ENCODE measurements around the gene TUBGCP3.
"Not testable (repeated sequence)": the region's sequence is repeated elsewhere in the genome, so short reads cannot be mapped to it uniquely, and the experiment has no call there.

Gene TUBGCP3

DNA sequence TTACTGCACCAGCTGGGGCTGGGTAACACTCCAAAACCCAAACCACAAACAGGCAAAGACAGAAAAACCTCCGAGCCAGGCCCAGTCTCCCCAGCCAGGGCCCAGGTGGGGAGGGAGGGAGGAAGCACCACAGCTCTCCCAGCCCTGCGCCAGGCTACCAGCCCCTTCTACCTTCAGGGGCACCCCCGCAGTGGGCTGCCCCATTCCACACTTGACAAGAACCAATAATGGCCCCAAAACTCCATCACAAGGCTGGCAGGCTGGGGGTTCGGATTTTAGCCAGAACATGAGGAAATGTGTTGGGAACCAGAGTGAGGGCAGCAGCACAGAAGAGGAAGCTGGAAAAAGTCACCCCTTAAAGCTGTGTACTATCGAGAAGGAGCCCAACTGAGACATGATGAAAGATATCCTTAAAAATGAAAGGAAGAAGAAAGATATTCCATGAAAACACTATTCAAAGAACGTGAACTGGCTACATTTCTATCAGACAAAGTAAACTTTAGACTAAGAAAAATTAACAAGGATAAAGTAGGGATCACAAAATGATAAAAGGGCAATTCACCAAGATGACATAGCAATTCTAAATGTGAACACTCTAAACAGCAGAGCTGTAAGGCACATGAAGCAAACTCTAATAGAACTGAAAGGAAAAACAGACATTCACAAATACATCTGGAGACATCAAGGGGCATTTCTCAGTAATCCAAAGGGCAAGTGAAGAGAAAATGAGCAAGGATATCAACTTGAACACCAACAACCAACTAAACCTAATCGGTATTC, 12.9 kb downstream of the TUBGCP3 start:
- peak; percentile 27 for DNase-seq

DNA sequence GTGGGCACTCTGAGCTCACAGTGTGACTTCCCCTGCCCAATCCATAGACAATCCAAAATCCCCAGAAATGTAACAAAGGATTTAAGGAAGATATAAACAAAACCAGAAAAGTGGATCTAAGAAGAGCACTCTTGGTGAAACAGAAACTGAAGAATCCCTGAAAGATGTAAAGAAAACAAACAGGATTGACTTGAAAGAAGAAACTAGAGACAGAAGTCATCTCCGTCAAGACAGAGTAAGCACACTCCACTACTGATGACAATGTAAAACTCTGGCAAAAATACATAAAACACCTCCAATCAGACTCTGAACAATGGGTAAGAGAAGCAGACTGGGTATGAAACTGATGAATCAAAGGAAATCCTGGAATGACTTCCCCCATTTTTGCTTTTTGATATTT, 13.5 kb downstream of the TUBGCP3 start:
- DNase-seq = no peak

DNA sequence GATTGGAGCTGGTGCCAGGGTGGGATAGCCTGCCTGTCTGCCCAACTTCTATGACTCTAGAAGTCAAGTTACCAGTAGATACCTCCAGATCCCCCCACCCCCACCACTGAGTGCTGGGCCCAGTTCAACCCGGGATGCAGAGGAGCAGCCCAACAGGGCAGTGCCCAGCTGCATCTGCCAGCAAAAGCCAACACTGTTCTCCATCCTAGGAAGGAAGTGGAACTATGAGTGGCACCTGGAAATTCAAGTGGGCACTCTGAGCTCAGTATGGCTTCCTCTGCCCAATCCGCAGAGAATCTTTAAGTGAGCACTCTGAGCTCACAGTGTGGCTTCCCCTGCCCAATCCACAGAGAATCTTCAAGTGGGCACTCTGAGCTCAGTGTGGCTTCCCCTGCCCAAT, 14.2 kb downstream of the TUBGCP3 start:
- DNase-seq = no peak

DNA sequence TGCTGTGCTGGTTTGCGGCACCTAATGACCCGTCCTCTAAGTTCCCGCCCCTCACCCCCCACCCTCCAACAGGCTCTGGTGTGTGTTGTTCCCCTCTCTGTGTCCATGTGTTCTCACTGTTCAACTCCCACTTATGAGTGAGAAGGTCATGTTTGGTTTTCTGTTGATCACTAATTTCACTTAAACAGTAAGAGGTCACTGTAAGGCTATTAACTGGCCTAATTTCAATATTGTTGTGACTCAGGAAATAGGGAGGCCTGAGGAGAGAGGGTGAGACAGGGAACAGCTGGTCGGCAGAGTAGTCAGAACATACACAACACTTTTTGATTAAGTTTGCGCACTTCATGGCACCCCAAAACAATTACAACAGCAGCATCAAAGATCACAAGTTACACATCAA, 15.6 kb downstream of the TUBGCP3 start:
- DNase-seq = no peak

DNA sequence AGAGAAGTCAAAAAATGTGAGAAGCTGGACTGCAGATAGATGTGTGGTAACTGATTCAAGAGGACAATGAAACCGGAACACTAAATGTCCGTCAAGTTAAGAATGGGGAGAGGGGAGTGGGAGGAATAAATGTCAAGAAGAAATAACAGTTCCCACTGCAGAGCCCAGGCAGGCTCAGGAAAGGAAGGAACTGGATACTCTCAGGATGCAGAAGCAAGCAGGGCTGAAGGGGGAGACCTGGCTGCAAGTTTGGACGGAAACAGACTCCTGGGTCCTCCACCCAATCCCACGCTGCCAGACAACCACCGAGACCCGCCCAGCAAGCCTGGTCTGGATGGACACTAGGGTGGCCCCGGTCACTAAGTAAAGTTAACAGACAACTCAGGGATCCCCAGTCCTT, 18.1 kb downstream of the TUBGCP3 start:
- DNase-seq = no peak

DNA sequence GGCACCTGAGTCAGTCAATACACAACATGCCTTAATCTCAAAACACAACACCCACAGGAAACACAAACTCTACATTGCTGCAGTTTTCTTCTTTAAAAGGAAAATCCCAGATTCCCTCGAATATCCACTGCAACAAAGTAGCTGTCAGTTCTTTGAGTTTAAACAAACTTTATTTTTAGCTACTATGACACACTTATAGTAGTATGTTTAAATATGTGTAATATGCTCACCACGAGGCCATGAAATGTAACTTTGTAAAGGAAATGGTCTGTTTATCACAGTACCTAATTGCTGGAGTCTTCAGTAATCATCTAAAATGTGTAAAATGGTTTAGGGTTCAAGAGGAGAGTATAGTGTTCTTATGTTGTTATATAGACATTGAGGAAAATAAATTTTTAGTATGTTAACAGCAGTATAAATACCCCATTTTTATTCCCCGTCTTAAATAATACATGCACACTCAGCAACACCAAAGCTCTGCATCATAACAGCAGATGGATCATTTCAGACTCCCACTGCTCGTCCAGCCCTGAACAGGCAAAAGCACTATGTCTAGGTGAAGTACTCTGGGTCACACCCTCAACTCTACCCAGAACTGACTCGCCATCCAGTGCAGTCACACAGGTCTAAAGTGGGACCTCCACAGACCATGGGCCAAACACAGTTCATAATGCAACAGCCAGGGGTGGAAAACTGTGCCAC, 20.6 kb downstream of the TUBGCP3 start:
- DNase-seq = no peak

DNA sequence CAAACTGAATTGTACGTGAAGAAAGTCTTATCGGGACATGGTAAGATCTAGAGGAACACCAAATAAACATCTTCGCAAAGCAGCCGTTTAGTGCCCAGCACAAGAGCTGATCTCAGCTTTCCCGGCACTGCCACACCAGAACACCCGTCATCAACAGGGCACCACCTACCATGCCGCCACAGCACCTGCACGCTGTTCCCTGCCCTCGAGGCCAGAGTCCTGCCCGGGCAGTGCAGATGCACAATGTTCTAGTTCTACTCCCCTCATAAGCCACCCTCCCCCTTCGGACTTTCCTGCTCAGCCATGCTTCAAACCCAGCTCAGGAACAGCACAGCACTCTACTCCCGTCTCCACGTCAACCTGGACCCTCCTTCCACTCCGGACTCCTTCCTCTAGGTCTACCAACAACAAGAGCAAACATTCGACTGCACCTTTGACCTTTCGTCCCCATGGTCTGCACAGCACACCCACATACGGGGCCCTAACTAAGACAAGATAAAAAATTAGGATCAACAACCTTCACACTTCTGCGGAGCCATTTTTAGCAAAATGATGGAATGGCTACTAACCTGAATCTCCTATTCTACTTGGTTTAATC, 25.1 kb downstream of the TUBGCP3 start:
- DNase-seq = no peak

DNA sequence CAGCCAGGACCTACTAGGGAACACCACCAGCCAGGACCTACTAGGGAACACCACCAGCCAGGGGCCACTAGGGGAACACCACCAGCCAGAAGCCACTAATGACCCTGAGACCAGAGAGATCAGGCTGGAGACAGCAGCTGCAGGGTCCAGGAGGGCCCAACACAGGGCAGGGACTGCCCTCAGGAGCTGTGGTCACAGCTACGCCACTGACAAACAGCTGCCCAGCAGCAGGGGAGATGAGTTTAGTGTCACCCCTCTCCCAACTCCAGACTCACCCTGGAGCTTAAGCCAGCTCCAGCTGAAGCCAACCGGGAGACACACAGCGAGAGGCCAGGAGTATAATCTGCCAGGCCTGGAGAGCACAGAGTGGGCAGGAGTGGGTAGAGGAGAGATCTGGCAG, 25.7 kb downstream of the TUBGCP3 start:
- no peak for DNase-seq

DNA sequence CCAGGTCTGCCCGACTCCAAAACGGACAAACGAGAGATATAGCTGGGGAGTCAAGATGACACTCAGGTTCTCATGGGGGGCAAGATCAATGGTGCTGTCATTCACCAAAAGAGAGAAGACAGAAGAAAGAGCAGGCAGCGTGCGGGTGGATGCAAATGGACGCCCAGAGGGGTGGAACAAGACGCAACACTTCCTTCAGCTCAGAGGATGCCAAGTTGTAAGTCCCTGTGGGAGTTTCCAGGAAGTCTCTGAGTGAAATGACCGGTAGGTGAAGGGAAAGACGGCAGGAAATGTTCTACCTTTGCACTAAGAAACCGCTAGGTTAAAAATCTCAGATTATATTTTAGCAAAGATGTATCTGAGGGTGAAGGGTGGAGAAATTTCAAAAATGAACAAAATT, 26.5 kb downstream of the TUBGCP3 start:
- no peak for DNase-seq

DNA sequence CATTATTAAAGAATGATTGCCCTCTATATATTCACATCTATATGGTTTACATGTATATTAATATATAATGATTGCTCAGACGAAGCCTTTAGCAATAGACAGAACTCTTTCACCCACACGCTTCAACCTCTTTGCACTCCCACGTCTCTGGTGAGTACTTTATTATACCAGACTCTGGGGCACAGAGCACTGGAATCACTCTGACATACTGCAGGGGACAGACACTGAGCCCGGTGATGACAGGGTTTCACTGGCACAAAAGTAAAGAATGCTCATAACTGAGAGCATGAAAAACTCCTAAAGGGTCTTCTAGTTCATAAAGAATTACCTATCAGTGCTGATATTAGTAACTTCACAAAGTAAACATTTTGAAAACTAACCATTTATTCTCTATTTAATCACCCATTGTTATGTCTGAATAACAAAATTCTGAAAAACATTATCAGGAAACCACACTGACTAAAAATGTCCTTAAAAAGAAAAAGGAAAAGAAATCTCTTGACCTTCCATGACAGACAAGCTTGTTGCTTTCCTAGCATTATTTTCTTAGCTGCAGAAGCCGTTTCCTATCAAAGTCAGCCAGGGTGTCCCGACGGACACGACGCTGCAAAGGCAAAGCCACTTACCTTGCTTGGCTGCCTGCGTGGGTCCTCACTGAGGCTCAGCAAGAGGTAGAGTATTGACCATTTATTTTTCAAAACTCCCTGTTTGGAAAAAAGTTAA, 29.1 kb downstream of the TUBGCP3 start:
- no peak for DNase-seq

DNA sequence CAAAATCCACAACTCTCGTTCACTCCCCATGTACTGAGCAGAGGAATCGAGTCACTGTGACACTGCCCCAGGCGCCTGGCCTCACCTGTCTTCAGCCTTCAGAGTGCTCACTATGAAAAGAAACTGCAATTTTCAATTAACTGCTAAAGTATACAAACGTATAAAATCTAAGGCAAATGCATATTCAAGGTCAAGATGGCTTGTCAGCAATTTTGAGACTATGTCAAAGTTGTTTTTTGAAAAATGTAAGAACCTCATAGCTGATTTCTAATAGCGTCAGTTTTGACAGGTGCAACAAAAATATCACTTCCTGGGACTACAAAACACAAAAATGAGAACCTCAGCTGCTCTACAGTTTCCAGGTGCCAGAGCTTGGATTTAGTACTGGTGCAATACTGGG, 31.4 kb downstream of the TUBGCP3 start:
- DNase-seq = no peak

DNA sequence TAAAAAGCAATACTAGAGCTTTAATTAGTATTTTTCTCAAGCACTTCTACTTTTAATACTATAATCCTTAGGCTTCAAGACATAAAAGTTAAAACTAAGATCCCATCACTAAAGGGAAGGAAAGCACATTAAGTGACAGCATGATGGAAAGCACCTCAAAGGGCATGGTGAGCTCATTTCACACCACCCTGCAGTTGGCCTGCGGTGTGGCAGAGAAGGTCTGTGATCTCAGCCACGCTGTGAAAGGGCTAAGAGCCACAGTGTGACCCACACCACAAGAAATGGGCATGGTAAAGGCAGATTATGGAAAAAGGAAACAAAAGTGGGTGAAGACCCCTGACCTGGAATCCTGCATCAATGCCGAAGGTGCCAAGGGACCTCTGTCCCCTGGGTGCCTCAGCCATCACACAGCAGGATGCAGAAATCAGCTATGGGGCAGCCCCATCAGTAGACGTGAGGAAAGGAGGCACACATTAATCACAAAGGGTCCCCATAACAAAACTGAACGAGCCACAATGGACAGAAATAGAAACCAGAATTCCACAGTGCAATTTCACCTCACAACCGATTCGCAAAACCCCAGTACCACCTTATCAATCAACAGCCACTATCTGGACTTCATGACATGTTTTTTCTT, 33.6 kb downstream of the TUBGCP3 start:
- no peak for DNase-seq

DNA sequence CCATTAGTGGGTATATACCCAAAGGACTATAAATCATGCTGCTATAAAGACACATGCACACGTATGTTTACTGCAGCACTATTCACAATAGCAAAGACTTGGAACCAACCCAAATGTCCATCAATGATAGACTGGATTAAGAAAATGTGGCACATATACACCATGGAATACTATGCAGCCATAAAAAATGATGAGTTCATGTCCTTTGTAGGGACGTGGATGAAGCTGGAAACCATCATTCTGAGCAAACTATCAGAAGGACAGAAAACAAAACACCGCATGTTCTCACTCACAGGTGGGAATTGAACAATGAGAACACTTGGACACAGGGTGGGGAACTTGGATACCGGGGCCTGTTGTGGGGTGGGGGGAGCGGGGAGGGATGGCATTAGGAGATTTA, 39.0 kb downstream of the TUBGCP3 start:
- not testable (repeated sequence) for DNase-seq

DNA sequence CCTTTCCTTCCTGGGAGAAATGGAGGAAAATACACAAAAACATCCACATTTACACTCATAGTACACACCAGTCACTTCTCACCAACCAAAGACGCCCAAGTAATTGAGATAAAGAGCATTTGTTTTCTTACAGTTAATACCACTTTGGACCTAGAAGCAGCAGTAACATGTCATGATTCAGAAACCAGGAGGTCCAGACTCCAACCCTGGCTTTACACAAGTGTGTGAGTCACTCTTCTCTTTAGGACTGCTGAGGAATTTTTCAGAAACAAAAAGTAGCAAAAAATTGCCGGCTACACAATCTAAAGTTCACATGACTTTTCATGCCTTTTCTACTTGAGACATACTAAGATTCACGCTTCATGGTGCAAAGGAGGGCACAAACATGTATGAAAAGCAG, 42.1 kb downstream of the TUBGCP3 start:
- DNase-seq = no peak

DNA sequence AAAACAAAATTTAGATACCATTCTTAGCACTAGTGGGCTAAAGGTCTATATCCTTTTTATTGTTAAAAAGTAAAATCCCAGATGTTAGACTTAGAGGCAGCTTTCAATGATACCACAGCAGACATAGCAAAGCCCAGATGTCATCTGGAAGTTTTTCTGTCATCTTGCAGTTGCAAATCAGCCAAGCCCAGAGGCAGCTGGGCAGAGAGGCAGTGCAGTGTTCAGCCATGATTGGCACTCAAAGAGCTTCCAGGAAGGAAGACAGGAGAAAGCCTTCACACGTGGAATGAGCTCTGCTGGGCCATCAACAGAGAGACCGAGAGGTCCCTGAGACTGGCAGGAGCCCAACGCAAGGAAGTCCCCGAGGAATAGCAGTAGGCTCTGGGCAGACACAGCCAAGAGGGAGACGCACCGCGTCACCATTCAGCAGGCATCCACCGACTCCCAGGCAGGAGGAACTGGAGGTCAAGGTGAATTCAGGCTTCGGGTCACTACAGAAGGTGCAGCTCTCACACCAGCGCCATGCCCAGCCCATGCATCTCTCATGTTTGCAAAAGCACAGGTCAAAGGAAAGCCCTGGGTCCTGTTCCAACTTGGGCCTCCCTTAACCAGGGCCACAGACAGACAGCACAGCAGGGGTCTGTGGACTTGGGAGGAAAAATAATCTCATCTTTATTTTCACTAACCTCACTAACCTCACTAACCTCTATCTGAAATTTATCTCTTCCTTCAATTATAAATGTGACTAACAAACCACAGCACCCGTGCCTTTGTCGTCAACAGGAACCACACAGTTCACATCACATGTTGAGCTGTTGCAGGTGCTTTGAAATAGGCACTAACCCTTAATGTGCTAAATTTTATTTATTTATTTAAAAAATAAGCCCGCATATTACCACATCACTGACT, 54.9 kb downstream of the TUBGCP3 start:
- DNase-seq = peak; percentile 21

DNA sequence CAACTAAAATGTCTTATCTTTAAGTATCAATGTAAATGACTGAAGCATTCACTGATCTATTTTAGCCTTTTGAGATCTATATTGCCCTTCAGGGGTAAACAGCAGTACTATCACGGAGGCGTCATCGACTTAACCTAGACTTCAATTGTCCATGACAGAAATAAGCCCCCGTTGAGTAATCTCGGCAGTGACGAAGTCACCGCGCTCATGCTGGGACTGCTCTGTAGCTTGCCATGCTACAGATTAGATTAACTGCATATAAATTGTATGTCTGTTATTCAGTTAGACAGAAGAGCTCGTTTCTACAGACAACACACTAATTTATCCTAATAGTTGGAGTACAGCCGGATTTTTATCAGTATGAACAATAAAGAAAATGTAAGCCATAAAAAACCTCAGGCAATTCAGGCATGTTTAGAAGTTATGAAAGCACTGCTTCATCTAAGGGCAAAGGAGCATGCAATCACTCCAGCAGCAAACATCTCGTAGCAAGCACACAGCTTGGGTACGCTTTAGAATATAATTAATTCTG, 56.6 kb downstream of the TUBGCP3 start:
- DNase-seq = no peak

DNA sequence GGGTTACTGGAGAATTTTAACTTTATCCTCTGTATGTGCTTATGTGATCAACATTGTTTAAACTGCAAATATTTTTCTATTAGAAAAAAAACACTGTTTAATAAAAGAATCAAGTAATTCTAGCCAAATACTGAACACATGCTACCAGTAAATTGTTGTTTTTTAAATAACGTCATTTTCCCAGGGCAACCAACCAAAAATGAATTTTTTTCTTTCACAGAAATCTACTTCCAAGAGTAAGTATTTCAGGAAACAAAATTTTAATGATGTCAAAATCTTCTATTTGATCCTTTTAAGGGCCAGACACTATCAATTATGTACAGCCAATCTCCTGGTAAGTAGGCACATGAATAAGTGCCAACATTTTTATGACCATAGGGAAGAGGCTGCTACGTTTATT, 57.1 kb downstream of the TUBGCP3 start:
- no peak for DNase-seq

DNA sequence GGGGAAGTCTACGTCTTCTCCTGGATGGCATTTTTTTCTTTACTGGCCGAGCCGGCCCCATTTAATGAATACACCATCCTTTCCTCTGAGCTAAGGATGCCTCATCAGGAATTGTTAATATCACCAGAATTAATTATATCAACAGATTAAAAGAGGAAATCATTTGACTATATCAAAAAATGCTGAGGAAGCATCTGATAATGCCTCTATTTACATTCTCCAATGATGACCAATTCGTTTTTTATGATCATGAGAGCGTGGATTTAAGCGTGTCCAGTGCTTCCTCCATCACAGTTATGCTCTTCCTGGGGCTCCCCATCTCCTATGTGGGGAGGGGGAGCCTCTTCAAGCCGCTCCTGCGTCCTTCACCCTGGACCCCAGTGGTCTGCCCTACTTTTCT, 58.7 kb downstream of the TUBGCP3 start:
- no peak for DNase-seq

DNA sequence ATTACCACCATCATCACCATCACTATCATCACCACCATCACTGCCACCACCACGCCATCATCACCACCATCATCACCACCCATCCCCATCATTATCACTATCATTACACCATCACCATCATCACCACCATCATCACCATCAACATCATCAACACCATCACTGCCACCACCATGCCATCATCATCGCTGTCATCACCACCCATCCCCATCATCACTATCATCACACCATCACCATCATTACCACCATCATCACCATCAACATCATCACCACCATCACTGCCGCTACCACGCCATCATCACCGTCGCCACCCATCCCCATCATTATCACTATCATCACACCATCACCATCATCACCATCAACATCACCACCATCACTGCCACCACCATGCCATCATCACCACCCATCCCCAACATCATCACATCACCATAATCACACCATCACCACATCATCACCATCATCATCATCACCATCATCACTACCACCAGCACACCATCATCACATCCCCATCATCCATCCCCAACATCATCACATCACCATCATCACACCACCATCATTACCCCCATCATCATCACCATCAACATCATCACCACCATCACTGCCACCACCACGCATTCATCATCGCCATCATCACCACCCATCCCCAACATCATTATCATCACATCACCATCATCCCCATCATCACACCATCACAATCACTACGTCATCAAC, 61.7 kb downstream of the TUBGCP3 start:
- DNase-seq = no peak

DNA sequence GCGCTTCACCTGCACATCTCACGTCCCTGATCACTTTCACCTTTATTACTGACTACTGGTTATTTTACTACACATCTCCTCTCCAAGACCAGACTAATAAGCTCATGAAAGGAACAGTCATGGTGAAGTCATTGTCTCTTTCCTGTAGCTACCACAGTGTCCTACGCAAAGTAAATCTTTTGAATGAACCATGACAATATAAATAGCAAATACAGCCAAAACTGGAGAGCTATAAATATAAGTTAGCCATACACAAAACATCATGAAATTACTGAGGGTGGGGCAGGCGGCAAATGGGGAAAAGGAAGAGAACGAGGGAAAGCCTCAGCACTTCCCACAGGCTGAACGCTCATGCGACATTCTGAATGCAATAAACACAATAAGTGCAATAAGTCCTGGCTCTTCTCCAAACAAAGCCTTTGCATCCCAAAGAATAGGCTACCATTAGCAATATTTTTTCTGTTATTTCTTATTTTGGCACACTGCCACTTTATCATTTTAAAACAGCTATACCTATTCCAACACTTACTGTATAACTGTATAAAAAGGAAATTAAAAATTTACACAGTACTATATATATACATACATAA, 62.5 kb downstream of the TUBGCP3 start:
- DNase-seq = no peak

DNA sequence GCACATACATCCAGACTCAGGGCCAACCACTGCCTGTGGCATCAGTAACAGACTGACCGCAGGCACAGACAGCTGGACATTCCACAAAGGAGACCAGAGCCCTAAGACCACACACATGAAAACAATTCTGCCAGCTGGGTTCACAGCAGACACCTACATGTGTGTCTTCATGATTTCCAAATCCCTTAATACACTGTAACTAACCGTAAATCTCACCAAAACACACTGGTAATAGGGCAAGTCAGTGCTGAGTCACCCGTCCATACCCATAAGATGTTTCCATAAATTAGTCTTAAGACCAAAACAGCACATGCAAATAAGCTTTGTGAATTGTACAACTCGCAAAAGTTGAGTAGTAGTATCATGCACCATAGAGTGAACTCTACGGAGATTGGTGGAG, 65.4 kb downstream of the TUBGCP3 start:
- no peak for DNase-seq

Measured in OCI-M1 (cell line).